Measurements from ENCODE around the gene BBIP1. TPM values are rescaled to one million over a fixed set of nuclear protein-coding genes. Genes with fewer than 3 reads are reported as not detected.

Gene BBIP1
- total and polyA plus RNA-seq, 9 of the 15 experiments (the other 6 are each of a cell fraction or from before 2014, with no cell fraction given), result 5.2 to 31.0 (median 19.4) TPM

DNA sequence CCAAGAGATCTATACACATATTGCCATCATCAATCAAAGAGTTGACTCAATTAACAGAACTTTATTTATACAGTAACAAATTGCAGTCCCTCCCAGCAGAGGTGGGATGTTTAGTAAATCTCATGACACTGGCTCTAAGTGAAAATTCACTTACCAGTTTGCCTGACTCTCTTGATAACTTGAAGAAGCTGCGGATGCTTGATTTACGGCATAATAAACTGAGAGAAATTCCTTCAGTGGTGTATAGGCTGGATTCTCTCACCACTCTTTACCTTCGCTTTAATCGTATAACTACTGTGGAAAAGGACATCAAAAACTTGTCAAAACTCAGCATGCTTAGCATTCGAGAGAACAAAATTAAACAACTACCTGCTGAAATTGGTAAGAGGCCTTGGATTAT lies 45.7 kb upstream of the BBIP1 start (continued):
- TF ChIP-seq ETS2 (tag; IDR thresholded peaks at IDR 0.05; ENCODE audit: borderline replicate concordance, poor library complexity, severe bottlenecking), result no peak

DNA sequence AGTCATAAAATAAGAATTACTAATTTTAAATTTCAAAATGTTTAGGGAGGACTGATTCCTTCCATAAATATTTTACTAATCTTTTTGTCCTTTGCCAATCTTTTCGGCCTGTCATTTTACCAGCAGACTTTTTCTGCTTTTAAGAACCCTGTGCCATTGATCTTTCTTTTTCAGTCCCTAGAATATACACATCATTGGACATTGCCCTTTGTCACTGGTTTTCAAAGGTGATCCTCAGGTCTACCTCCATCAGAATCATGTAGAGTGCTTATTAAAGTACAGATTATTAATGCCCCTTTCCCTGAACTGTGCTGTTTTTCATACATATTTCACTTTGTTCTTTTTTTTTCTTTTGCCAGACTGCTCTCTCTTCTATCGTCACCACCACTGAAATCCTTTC lies 44.2 kb upstream of the BBIP1 start:
- Histone ChIP-seq H3K9me3 (replicated peaks; ENCODE audit: control insufficient read depth, insufficient read depth, low read depth, low read length) (no peaks in the 10 kb centered on the region), H3K36me3 (ENCODE audit: control insufficient read depth, insufficient read depth, low read length) (peaks cover 8% of the 10 kb centered on the region; the same call in 1 of the 3 replicates), H3K9me1 (ENCODE audit: control insufficient read depth, insufficient read depth, low read length) (no peaks in the 10 kb centered on the region), H3K27ac (ENCODE audit: extremely low read depth, low read depth, low read length) (no peak overlapping the region), H3K79me2 (ENCODE audit: control insufficient read depth, insufficient read depth, low read length) (peaks cover 71% of the 10 kb centered on the region), H3K4me3 (no peak overlapping the region), H3K27me3 (ENCODE audit: control insufficient read depth in 2 of 2, insufficient read depth in 2 of 2, low read length in 2 of 2) (no peaks in the 10 kb centered on the region), H4K20me1 (replicated peaks; ENCODE audit: control insufficient read depth, insufficient read depth, low read length) (no peaks in the 10 kb centered on the region), H3K4me2 (ENCODE audit: insufficient read depth, low read length) (no peak overlapping the region), H2AFZ (ENCODE audit: low read depth, low read length) (no peak overlapping the region), H3K9ac (ENCODE audit: insufficient read depth in 1 of 2, low read depth in 2 of 2, low read length in 2 of 2) (no peak overlapping the region), H3K4me1 (replicated peaks in 1 of 2; ENCODE audit: control insufficient read depth in 2 of 2, insufficient read depth in 2 of 2, low read length in 2 of 2) (no peaks in the 10 kb centered on the region)
- CTCF ChIA-PET (ENCODE audit: low intra/inter-chr PET ratio), result no interaction called here
- in situ Hi-C loops (cut with MboI) (no loop called here), intact Hi-C loops (cut with micrococcal nuclease) (no loop called here)
- 75% methylated on average over 2 of the region's 2 CpGs for WGBS (ENCODE audit: insufficient coverage, low coverage, missing lambda C conversion rate)
- no peak for DNase-seq (ENCODE audit: extremely low read depth in 1 of 4, low spot score in 3 of 4)
- no TSS peak for BruUV-seq (replicated peaks)
- no peak for FAIRE-seq
- POLR2A ChIA-PET, result interaction anchor here (0.6 kb wide), 1 partner anchor 144 kb away, joined by 3 read pairs; no protein-coding TSS in a partner anchor
- no peak for ATAC-seq
- TF ChIP-seq ZNF324 (CRISPR knock-in tag; IDR thresholded peaks at IDR 0.05) (no peak), ZFP36 (IDR thresholded peaks at IDR 0.05; ENCODE audit: low read depth, low read length, partially characterized antibody) (no peak), STAT5B (CRISPR knock-in tag; IDR thresholded peaks at IDR 0.05) (no peak), MEF2A (IDR thresholded peaks at IDR 0.05; ENCODE audit: control insufficient read depth, low read depth, low read length) (no peak), ARID2 (IDR thresholded peaks at IDR 0.05) (no peak), CREM (IDR thresholded peaks at IDR 0.05; ENCODE audit: low read depth) (no peak)
- TF ChIP-seq, protein P1, sequence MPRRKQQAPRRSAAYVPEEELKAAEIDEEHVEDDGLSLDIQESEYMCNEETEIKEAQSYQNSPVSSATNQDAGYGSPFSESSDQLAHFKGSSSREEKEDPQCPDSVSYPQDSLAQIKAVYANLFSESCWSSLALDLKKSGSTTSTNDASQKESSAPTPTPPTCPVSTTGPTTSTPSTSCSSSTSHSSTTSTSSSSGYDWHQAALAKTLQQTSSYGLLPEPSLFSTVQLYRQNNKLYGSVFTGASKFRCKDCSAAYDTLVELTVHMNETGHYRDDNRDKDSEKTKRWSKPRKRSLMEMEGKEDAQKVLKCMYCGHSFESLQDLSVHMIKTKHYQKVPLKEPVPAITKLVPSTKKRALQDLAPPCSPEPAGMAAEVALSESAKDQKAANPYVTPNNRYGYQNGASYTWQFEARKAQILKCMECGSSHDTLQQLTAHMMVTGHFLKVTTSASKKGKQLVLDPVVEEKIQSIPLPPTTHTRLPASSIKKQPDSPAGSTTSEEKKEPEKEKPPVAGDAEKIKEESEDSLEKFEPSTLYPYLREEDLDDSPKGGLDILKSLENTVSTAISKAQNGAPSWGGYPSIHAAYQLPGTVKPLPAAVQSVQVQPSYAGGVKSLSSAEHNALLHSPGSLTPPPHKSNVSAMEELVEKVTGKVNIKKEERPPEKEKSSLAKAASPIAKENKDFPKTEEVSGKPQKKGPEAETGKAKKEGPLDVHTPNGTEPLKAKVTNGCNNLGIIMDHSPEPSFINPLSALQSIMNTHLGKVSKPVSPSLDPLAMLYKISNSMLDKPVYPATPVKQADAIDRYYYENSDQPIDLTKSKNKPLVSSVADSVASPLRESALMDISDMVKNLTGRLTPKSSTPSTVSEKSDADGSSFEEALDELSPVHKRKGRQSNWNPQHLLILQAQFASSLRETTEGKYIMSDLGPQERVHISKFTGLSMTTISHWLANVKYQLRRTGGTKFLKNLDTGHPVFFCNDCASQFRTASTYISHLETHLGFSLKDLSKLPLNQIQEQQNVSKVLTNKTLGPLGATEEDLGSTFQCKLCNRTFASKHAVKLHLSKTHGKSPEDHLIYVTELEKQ (CRISPR knock-in tag; IDR thresholded peaks at IDR 0.05), result no peak

Measured in K562 (cell line).